ENCODE data around the gene PPIF. TPM values are rescaled to one million over a fixed set of nuclear protein-coding genes. Genes with fewer than 3 reads are reported as not detected.
A peak's percentile ranks its signal among the peaks of the same experiment; 100 is the strongest.

PPIF gene
- total RNA-seq = 10 to 100 TPM; 19.2 to 67.9 TPM

- H3K4me1 ChIP-seq = peaks cover 83% of the 10 kb centered on the region
- 0% methylated on average over 36 to 77 of the region's 77 CpGs for WGBS, 2 donors
- ATAC-seq (peak; percentile 82), DNase-seq (peak; percentile 95 to 97 (median 96))
- TF ChIP-seq CTCF (IDR thresholded peaks at IDR 0.05) = peak; percentile 94 to 99 (median 98)
- peak; percentile 80 to 93 (median 85) for TF ChIP-seq POLR2A (IDR thresholded peaks at IDR 0.05)
- H3K27me3 ChIP-seq = no peaks in the 10 kb centered on the region
- peak within 1 kb of the TSS; percentile 93 to 98 (median 97) for H3K27ac ChIP-seq
- intact Hi-C loops (cut with DNase I) = no loop called here
- no peaks in the 10 kb centered on the region for H3K9me3 ChIP-seq
- H3K4me3 ChIP-seq = peak within 1 kb of the TSS; percentile 52 to 74
- H3K36me3 ChIP-seq (replicated peaks in 1 of 2; ENCODE audit: insufficient read depth in 1 of 2, low read depth in 2 of 2) = peaks cover 0 to 16% of the 10 kb centered on the region in 2 donors
Observed at GRCh38 chr10:79347226-79347893, at the start of gene PPIF. Gene PPIF, plus strand, starts transcription at chr10:79347469. Its CDS starts 80 bp downstream, at chr10:79347549.

- no peaks in the 10 kb centered on the region for H3K27me3 ChIP-seq
- peaks cover 8 to 43% of the 10 kb centered on the region in 2 donors for H3K36me3 ChIP-seq (replicated peaks in 1 of 2; ENCODE audit: insufficient read depth in 1 of 2, low read depth in 2 of 2)
- TF ChIP-seq POLR2A (IDR thresholded peaks at IDR 0.05) (no peak), CTCF (IDR thresholded peaks at IDR 0.05) (no peak)
- intact Hi-C loops (cut with DNase I) = no loop called here
- no peak overlapping the region for H3K4me3 ChIP-seq
- no peak overlapping the region for H3K27ac ChIP-seq
- ATAC-seq (no peak), DNase-seq (peak in 1 of 4 donors; percentile 57)
- WGBS, 2 donors = 86 to 92% methylated on average over 18 to 24 of the region's 27 CpGs
- H3K4me1 ChIP-seq = no peaks in the 10 kb centered on the region
- H3K9me3 ChIP-seq = no peaks in the 10 kb centered on the region
Observed at GRCh38 chr10:79298403-79299244, 48.6 kb upstream of the PPIF start.

- ATAC-seq = peak; percentile 25
- Histone ChIP-seq H3K27ac (no peak overlapping the region), H3K27me3 (no peaks in the 10 kb centered on the region), H3K36me3 (replicated peaks in 1 of 2; ENCODE audit: insufficient read depth in 1 of 2, low read depth in 2 of 2) (peaks cover 14 to 52% of the 10 kb centered on the region in 2 donors), H3K4me1 (no peaks in the 10 kb centered on the region), H3K9me3 (no peaks in the 10 kb centered on the region), H3K4me3 (no peak overlapping the region)
- no peak for DNase-seq
- WGBS, 2 donors = 81 to 94% methylated on average over 5 to 13 of the region's 13 CpGs
- TF ChIP-seq POLR2A (IDR thresholded peaks at IDR 0.05) = no peak
- no peak for TF ChIP-seq CTCF (IDR thresholded peaks at IDR 0.05)
- intact Hi-C loops (cut with DNase I) = no loop called here
Observed at GRCh38 chr10:79299397-79300241, 47.6 kb upstream of the PPIF start.

GRCh38 chr10:79300711-79301110 lies 46.6 kb upstream of the PPIF start:
- no peak overlapping the region for H3K27ac ChIP-seq
- TF ChIP-seq CTCF (IDR thresholded peaks at IDR 0.05) (no peak), POLR2A (IDR thresholded peaks at IDR 0.05) (no peak)
- ATAC-seq (no peak), DNase-seq (no peak)
- H3K4me1 ChIP-seq = no peaks in the 10 kb centered on the region
- H3K36me3 ChIP-seq (replicated peaks in 1 of 2; ENCODE audit: insufficient read depth in 1 of 2, low read depth in 2 of 2) = peaks cover 24 to 57% of the 10 kb centered on the region in 2 donors
- H3K27me3 ChIP-seq = no peaks in the 10 kb centered on the region
- H3K4me3 ChIP-seq = no peak overlapping the region
- 89 to 92% methylated on average over 7 to 24 of the region's 24 CpGs for WGBS, 2 donors
- intact Hi-C loops (cut with DNase I) = no loop called here
- no peaks in the 10 kb centered on the region for H3K9me3 ChIP-seq
